NB4 (cell line): Measurements from ENCODE around the gene EIF2S2.

Experiments used
- DNase-seq: peaks from one replicate; pipeline ENCODE4 v3.0.0; 2010; ENCODE audit warnings: low read depth
- H3K4me3 ChIP-seq: one replicate; pipeline ENCODE4 v1.5.1; 2011; ENCODE audit warnings: mild to moderate bottlenecking, low read depth, low read length, moderate library complexity
- CTCF ChIP-seq: IDR thresholded peaks from one replicate; pipeline ENCODE4 v1.5.1; 2012; ENCODE audit warnings: low read depth, low read length
- MAX ChIP-seq: IDR thresholded peaks from 2 replicates; pipeline ENCODE4 v1.6.1; 2011; ENCODE audit warnings: low read depth, low read length
- MYC ChIP-seq: IDR thresholded peaks from 2 replicates; pipeline ENCODE4 v1.6.1; 2011; ENCODE audit warnings: low read depth, low read length
- POLR2A ChIP-seq: IDR thresholded peaks from 2 replicates; pipeline ENCODE4 v1.6.1; 2011; ENCODE audit warnings: mild to moderate bottlenecking; ENCODE audit not compliant: insufficient read length; ENCODE audit errors: extremely low read depth

EIF2S2 gene

GRCh38 chr20:34070859-34071258 lies 41.2 kb downstream of the EIF2S2 start:
- no peak for TF ChIP-seq CTCF
- TF ChIP-seq MYC = no peak
- TF ChIP-seq MAX = no peak
- TF ChIP-seq POLR2A = no peak
- no peak for DNase-seq
- H3K4me3 ChIP-seq = no peak overlapping the region

- TF ChIP-seq MAX (no peak), CTCF (no peak), MYC (no peak), POLR2A (no peak)
- DNase-seq = no peak
- H3K4me3 ChIP-seq = no peak overlapping the region
These were observed 42.0 kb downstream of the EIF2S2 start for GRCh38 chr20:34070079-34070439.

- TF ChIP-seq MYC (no peak), MAX (no peak), CTCF (peak; percentile 82)
- H3K4me3 ChIP-seq = no peak overlapping the region
- peak; percentile 78 for DNase-seq
These were observed 42.5 kb downstream of the EIF2S2 start for GRCh38 chr20:34069341-34070078.

GRCh38 chr20:34068001-34068400 lies 44.0 kb downstream of the EIF2S2 start:
- no peak overlapping the region for H3K4me3 ChIP-seq
- DNase-seq = no peak
- no peak for TF ChIP-seq CTCF
- TF ChIP-seq MAX = no peak
- no peak for TF ChIP-seq POLR2A
- TF ChIP-seq MYC = no peak

- H3K4me3 ChIP-seq = no peak overlapping the region
- DNase-seq = no peak
- TF ChIP-seq MYC = no peak
- no peak for TF ChIP-seq CTCF
- TF ChIP-seq POLR2A = no peak
- TF ChIP-seq MAX = no peak
These were observed 45.5 kb downstream of the EIF2S2 start for GRCh38 chr20:34066476-34067090.
